Esophagus squamous epithelium (tissue), 4 donors: ENCODE data around the gene TAF11L11.
"Not testable (repeated sequence)": the region's sequence is repeated elsewhere in the genome, so short reads cannot be mapped to it uniquely, and the experiment has no call there.

Source experiments
- CTCF ChIP-seq, 6 experiments: fragments of 450-650 bp in 4 of 6; fragments of 200-600 bp in 2 of 6; sonication (generic) in 2 of 6; IDR thresholded peaks; one replicate each; pipeline ENCODE4 v1.5.1; 2016 to 2019; ENCODE audit warnings: antibody characterized with exemption in 6 of 6, mild to moderate bottlenecking in 4 of 6, moderate library complexity in 4 of 6
- POLR2A ChIP-seq, 4 donors: fragments of 450-650 bp; IDR thresholded peaks; one replicate each; pipeline ENCODE4 v1.6.1; 2017; ENCODE audit warnings: antibody characterized with exemption in 4 of 4, mild to moderate bottlenecking in 4 of 4, moderate library complexity in 3 of 4

GRCh38 chr5:17631788-17632187, 27.8 kb downstream of the TAF11L11 start, which contains the start of gene TAF11L13:
- TF ChIP-seq CTCF, POLR2A (IDR thresholded peaks at IDR 0.05): not testable (repeated sequence)
